Activated T-helper 2 cell treated with anti-CD3 and anti-CD28 coated beads, Interferon-gamma antibody, Interleukin-2, Interleukin-4, amounts not matched to agents 10 μg/mL and 5 μg/mL and 100 μg/mL, durations not matched to agents 14 hours and 24 hours and 36 hours (primary cell): ENCODE data around the gene ISG20. TPM values are rescaled to one million over a fixed set of nuclear protein-coding genes. Genes with fewer than 3 reads are reported as not detected.

Experiments
- DNase-seq: peaks from one replicate; pipeline ENCODE4 v3.0.0; 2021; ENCODE audit warnings: low spot score
- H3K27ac Mint-ChIP-seq: one replicate; pipeline ENCODE4 v1.8.0; 2021; ENCODE audit warnings: mixed read lengths
- H3K27me3 Mint-ChIP-seq: one replicate; pipeline ENCODE4 v1.8.0; 2021; ENCODE audit warnings: low read depth, mixed read lengths
- H3K36me3 Mint-ChIP-seq: one replicate; pipeline ENCODE4 v1.8.0; 2021; ENCODE audit warnings: low read depth, mixed read lengths
- H3K4me1 Mint-ChIP-seq: one replicate; pipeline ENCODE4 v1.8.0; 2021; ENCODE audit warnings: low read depth, mixed read lengths
- H3K4me3 Mint-ChIP-seq: one replicate; pipeline ENCODE4 v1.8.0; 2021; ENCODE audit warnings: low read depth, mild to moderate bottlenecking, moderate library complexity, mixed read lengths
- H3K9me3 Mint-ChIP-seq: one replicate; pipeline ENCODE4 v1.8.0; 2021; ENCODE audit warnings: mixed read lengths
- intact Hi-C: fragments of 100-400 bp; cut with micrococcal nuclease; formaldehyde crosslinking; loops from one replicate; pipeline ENCODE4 v1.15.1; 2023
- total RNA-seq: library from RNA; stranded (reverse); gene quantifications from 2 replicates; pipeline ENCODE4 v1.2.3, GENCODE V29; 2022

ISG20 gene
- total RNA-seq, 1 donor from 2014 or later, result 36.3 TPM

- H3K4me3 Mint-ChIP-seq, result no peak overlapping the region
- DNase-seq, result no peak
- no peak overlapping the region for H3K27ac Mint-ChIP-seq
- peaks cover 24% of the 10 kb centered on the region for H3K27me3 Mint-ChIP-seq
- H3K36me3 Mint-ChIP-seq, result no peaks in the 10 kb centered on the region
- intact Hi-C loops, result no loop called here
- no peaks in the 10 kb centered on the region for H3K4me1 Mint-ChIP-seq
- H3K9me3 Mint-ChIP-seq, result no peaks in the 10 kb centered on the region
These were observed 61.0 kb downstream of the ISG20 start for GRCh38 chr15:88699861-88700260.

GRCh38 chr15:88700716-88701115 is 61.9 kb downstream of the ISG20 start:
- no peak for DNase-seq
- Mint-ChIP-seq H3K27ac (no peak overlapping the region), H3K9me3 (no peaks in the 10 kb centered on the region), H3K27me3 (peaks cover 27% of the 10 kb centered on the region), H3K4me3 (no peak overlapping the region), H3K36me3 (no peaks in the 10 kb centered on the region), H3K4me1 (no peaks in the 10 kb centered on the region)
- intact Hi-C loops, result no loop called here

- DNase-seq, result no peak
- no peak overlapping the region for H3K4me3 Mint-ChIP-seq
- no peak overlapping the region for H3K27ac Mint-ChIP-seq
- H3K4me1 Mint-ChIP-seq, result no peaks in the 10 kb centered on the region
- H3K27me3 Mint-ChIP-seq, result peaks cover 35% of the 10 kb centered on the region
- no peaks in the 10 kb centered on the region for H3K36me3 Mint-ChIP-seq
- no peaks in the 10 kb centered on the region for H3K9me3 Mint-ChIP-seq
- intact Hi-C loops, result no loop called here
These were observed 62.8 kb downstream of the ISG20 start for GRCh38 chr15:88701561-88702095.

GRCh38 chr15:88702983-88703382 is 64.2 kb downstream of the ISG20 start:
- no peaks in the 10 kb centered on the region for H3K36me3 Mint-ChIP-seq
- no peaks in the 10 kb centered on the region for H3K4me1 Mint-ChIP-seq
- no peaks in the 10 kb centered on the region for H3K9me3 Mint-ChIP-seq
- no peak for DNase-seq
- no peak overlapping the region for H3K4me3 Mint-ChIP-seq
- peaks cover 37% of the 10 kb centered on the region for H3K27me3 Mint-ChIP-seq
- H3K27ac Mint-ChIP-seq, result no peak overlapping the region
- intact Hi-C loops, result no loop called here

GRCh38 chr15:88703533-88703932 is 64.7 kb downstream of the ISG20 start:
- Mint-ChIP-seq H3K27me3 (peaks cover 37% of the 10 kb centered on the region), H3K4me1 (no peaks in the 10 kb centered on the region), H3K27ac (no peak overlapping the region), H3K4me3 (no peak overlapping the region), H3K36me3 (no peaks in the 10 kb centered on the region), H3K9me3 (no peaks in the 10 kb centered on the region)
- intact Hi-C loops, result no loop called here
- DNase-seq, result no peak

- no peaks in the 10 kb centered on the region for H3K4me1 Mint-ChIP-seq
- peaks cover 34% of the 10 kb centered on the region for H3K27me3 Mint-ChIP-seq
- intact Hi-C loops, result no loop called here
- H3K36me3 Mint-ChIP-seq, result no peaks in the 10 kb centered on the region
- H3K4me3 Mint-ChIP-seq, result peak overlapping the region; percentile 26
- DNase-seq, result no peak
- H3K27ac Mint-ChIP-seq, result no peak overlapping the region
- no peaks in the 10 kb centered on the region for H3K9me3 Mint-ChIP-seq
These were observed 66.3 kb downstream of the ISG20 start for GRCh38 chr15:88704791-88705768.

- Mint-ChIP-seq H3K4me1 (no peaks in the 10 kb centered on the region), H3K4me3 (no peak overlapping the region), H3K9me3 (no peaks in the 10 kb centered on the region), H3K27ac (no peak overlapping the region), H3K36me3 (no peaks in the 10 kb centered on the region), H3K27me3 (peaks cover 34% of the 10 kb centered on the region)
- DNase-seq, result no peak
- intact Hi-C loops, result no loop called here
These were observed 67.0 kb downstream of the ISG20 start for GRCh38 chr15:88705769-88706165.

Other genes with a start within 250 kb of the ISG20 start
- gene MRPL46, start 171.6 kb upstream of the ISG20 start, total RNA-seq, result 39.8 and 42.4 TPM in 2 replicates
- 69.5 and 71.0 TPM in 2 replicates for gene MRPS11, start 171.3 kb upstream of the ISG20 start, total RNA-seq
- gene DET1, start 92.3 kb upstream of the ISG20 start, total RNA-seq, result 1.5 and 2.6 TPM in 2 replicates
- gene AEN, start 17.7 kb upstream of the ISG20 start, total RNA-seq, result 52.9 and 54.3 TPM in 2 replicates
- gene ACAN, start 164.4 kb downstream of the ISG20 start, total RNA-seq, result not detected in 2 replicates